ENCODE measurements around the gene UFM1.
"Not testable (repeated sequence)": the region's sequence is repeated elsewhere in the genome, so short reads cannot be mapped to it uniquely, and the experiment has no call there.

Gene UFM1

DNA sequence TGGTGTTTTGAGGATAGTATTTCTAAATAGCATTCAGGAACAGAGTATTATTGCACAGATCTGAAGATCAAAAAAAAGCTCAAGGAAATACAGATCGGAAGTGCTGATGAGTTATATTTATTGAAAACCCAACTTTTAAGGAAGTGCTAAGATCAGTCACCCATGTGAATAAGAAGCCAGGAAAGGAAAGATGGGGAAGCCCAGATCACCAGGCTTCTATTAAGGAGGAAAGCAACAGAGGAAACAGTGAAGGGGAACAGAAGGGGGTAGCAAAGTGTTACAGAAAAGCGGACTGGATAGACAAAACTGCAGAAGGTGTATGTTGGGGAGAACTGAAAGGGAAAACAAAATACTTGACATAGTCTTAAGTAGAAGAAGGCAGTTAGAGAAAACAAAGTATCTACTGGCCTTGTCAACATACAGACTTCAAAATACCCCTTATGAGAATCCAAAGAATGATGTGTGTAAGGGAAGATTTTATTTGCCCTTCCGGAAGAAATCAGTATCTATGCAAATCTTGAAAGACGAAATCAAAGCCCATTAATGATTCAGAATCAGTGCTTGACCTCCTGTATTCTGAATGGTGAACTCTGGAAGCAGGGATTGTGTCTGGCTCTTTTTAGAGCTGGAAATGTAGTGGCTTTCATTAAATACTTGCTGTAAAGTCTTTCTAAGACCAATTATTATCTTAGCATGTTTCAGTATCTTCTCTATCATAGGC is 12.1 kb downstream of the UFM1 start:
- no peak overlapping the region for H2AFZ ChIP-seq (ENCODE audit: low read length)
- H3K4me3 ChIP-seq (ENCODE audit: low read length, poor library complexity, severe bottlenecking): no peak overlapping the region
- H3K9me2 ChIP-seq (replicated peaks; ENCODE audit: low read depth, low read length): no peaks in the 10 kb centered on the region
- H3K9me3 ChIP-seq (ENCODE audit: insufficient read depth, low read depth, low read length): no peaks in the 10 kb centered on the region
- H3F3A ChIP-seq (ENCODE audit: low read depth): no peaks in the 10 kb centered on the region
- H3K36me3 ChIP-seq (ENCODE audit: insufficient read depth, low read length): peaks cover 18% of the 10 kb centered on the region
- no peaks in the 10 kb centered on the region for H3K27me3 ChIP-seq (ENCODE audit: insufficient read depth, low read length, poor library complexity, severe bottlenecking)
- H4K20me1 ChIP-seq (ENCODE audit: insufficient read depth, low read length, poor library complexity, severe bottlenecking): peaks cover 4% of the 10 kb centered on the region
- no peak overlapping the region for H3K4me2 ChIP-seq (ENCODE audit: low read depth, low read length, poor library complexity, severe bottlenecking)
- H3K4me1 ChIP-seq (ENCODE audit: insufficient read depth, low read length, poor library complexity, severe bottlenecking): no peaks in the 10 kb centered on the region
- no peaks in the 10 kb centered on the region for H3K79me2 ChIP-seq (ENCODE audit: insufficient read depth, low read length)
- TF ChIP-seq, protein P1, sequence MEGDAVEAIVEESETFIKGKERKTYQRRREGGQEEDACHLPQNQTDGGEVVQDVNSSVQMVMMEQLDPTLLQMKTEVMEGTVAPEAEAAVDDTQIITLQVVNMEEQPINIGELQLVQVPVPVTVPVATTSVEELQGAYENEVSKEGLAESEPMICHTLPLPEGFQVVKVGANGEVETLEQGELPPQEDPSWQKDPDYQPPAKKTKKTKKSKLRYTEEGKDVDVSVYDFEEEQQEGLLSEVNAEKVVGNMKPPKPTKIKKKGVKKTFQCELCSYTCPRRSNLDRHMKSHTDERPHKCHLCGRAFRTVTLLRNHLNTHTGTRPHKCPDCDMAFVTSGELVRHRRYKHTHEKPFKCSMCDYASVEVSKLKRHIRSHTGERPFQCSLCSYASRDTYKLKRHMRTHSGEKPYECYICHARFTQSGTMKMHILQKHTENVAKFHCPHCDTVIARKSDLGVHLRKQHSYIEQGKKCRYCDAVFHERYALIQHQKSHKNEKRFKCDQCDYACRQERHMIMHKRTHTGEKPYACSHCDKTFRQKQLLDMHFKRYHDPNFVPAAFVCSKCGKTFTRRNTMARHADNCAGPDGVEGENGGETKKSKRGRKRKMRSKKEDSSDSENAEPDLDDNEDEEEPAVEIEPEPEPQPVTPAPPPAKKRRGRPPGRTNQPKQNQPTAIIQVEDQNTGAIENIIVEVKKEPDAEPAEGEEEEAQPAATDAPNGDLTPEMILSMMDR (conservative IDR thresholded peaks at IDR 0.05; ENCODE audit: low read length): no peak
- TF ChIP-seq EZH2phosphoT487 (IDR thresholded peaks at IDR 0.05; ENCODE audit: borderline replicate concordance): no peak
- no peak overlapping the region for H3K9ac ChIP-seq (ENCODE audit: low read depth, low read length, poor library complexity, severe bottlenecking)

DNA sequence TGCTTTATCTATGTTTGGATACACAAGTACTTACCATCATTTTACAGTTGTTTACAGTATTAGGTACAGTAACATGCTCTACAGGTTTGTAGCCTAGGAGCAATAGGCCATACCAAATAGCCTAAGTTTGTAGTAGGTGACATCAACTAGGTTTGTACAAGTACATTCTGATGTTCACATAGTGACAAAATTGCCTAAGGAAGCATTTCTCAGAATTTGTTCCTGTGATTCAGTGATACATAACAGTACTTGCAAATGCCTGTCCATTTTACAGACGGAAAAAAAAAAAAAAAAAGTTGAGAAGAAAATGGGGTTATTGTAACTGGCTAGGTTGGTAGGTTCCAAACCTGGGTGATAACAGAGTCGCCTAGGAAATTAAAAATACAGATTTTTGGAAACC is 13.6 kb downstream of the UFM1 start:
- Histone ChIP-seq H3K9me2 (replicated peaks; ENCODE audit: low read depth, low read length) (no peaks in the 10 kb centered on the region), H3F3A (ENCODE audit: low read depth) (no peaks in the 10 kb centered on the region), H3K4me3 (ENCODE audit: low read length, poor library complexity, severe bottlenecking) (no peak overlapping the region), H3K9me3 (ENCODE audit: insufficient read depth, low read depth, low read length) (no peaks in the 10 kb centered on the region), H3K36me3 (ENCODE audit: insufficient read depth, low read length) (peaks cover 15% of the 10 kb centered on the region), H3K27me3 (ENCODE audit: insufficient read depth, low read length, poor library complexity, severe bottlenecking) (no peaks in the 10 kb centered on the region), H3K9ac (ENCODE audit: low read depth, low read length, poor library complexity, severe bottlenecking) (no peak overlapping the region), H2AFZ (ENCODE audit: low read length) (no peak overlapping the region), H3K4me1 (ENCODE audit: insufficient read depth, low read length, poor library complexity, severe bottlenecking) (no peaks in the 10 kb centered on the region), H3K4me2 (ENCODE audit: low read depth, low read length, poor library complexity, severe bottlenecking) (no peak overlapping the region), H3K79me2 (ENCODE audit: insufficient read depth, low read length) (no peaks in the 10 kb centered on the region), H4K20me1 (ENCODE audit: insufficient read depth, low read length, poor library complexity, severe bottlenecking) (peaks cover 4% of the 10 kb centered on the region)
- no peak for TF ChIP-seq EZH2phosphoT487 (IDR thresholded peaks at IDR 0.05; ENCODE audit: borderline replicate concordance)
- TF ChIP-seq, protein P1 (conservative IDR thresholded peaks at IDR 0.05; ENCODE audit: low read length): no peak

DNA sequence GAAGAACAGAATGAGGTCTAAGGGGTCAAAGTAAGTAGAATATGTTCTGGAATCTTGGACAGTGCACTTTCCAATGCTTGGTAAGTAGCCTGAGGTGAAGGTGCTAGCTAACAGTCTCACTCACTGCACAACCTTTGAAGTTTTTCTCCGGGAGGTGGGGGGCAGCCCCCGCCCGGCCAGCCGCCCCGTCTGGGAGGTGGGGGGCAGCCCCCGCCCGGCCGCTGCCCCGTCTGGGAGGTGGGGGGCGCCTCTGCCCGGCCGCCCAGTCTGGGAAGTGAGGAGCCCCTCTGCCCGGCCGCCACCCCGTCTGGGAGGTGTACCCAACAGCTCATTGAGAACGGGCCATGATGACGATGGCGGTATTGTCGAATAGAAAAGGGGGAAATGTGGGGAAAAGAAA is 14.1 kb downstream of the UFM1 start:
- not testable (repeated sequence) for H3F3A ChIP-seq (ENCODE audit: low read depth); H4K20me1 ChIP-seq (ENCODE audit: insufficient read depth, low read length, poor library complexity, severe bottlenecking); H3K9me2 ChIP-seq (replicated peaks; ENCODE audit: low read depth, low read length); H3K9me3 ChIP-seq (ENCODE audit: insufficient read depth, low read depth, low read length); H3K4me2 ChIP-seq (ENCODE audit: low read depth, low read length, poor library complexity, severe bottlenecking); H3K79me2 ChIP-seq (ENCODE audit: insufficient read depth, low read length); H3K4me1 ChIP-seq (ENCODE audit: insufficient read depth, low read length, poor library complexity, severe bottlenecking); H3K9ac ChIP-seq (ENCODE audit: low read depth, low read length, poor library complexity, severe bottlenecking); H3K27me3 ChIP-seq (ENCODE audit: insufficient read depth, low read length, poor library complexity, severe bottlenecking); H3K4me3 ChIP-seq (ENCODE audit: low read length, poor library complexity, severe bottlenecking); H2AFZ ChIP-seq (ENCODE audit: low read length)
- peaks cover 15% of the 10 kb centered on the region for H3K36me3 ChIP-seq (ENCODE audit: insufficient read depth, low read length)

DNA sequence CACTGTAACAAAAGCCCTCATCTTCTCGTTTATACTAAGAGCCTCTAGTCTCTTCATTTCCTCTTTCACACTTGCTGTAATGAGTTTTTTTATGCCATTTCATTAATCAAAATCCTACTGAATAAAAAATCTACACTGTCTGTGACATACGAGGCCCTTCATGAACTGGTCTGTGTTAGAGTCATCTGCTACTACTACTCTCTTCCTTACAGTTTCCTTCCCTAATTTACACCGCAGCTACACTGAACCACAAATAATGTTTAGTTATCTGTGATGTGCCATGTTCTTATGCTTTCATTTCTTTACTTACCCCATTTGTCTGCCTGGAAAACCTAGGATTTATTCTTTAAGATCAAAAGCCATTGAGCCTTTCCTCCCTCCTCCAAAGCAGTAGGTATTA is 16.0 kb downstream of the UFM1 start:
- Histone ChIP-seq H3K9me2 (replicated peaks; ENCODE audit: low read depth, low read length) (no peaks in the 10 kb centered on the region), H3K79me2 (ENCODE audit: insufficient read depth, low read length) (no peaks in the 10 kb centered on the region), H3K36me3 (ENCODE audit: insufficient read depth, low read length) (peaks cover 14% of the 10 kb centered on the region), H3K9ac (ENCODE audit: low read depth, low read length, poor library complexity, severe bottlenecking) (no peak overlapping the region), H3K4me2 (ENCODE audit: low read depth, low read length, poor library complexity, severe bottlenecking) (no peak overlapping the region), H2AFZ (ENCODE audit: low read length) (no peak overlapping the region), H3K9me3 (ENCODE audit: insufficient read depth, low read depth, low read length) (no peaks in the 10 kb centered on the region), H3K27me3 (ENCODE audit: insufficient read depth, low read length, poor library complexity, severe bottlenecking) (no peaks in the 10 kb centered on the region), H3K4me3 (ENCODE audit: low read length, poor library complexity, severe bottlenecking) (no peak overlapping the region), H4K20me1 (ENCODE audit: insufficient read depth, low read length, poor library complexity, severe bottlenecking) (no peaks in the 10 kb centered on the region), H3K4me1 (ENCODE audit: insufficient read depth, low read length, poor library complexity, severe bottlenecking) (no peaks in the 10 kb centered on the region), H3F3A (ENCODE audit: low read depth) (no peaks in the 10 kb centered on the region)
- TF ChIP-seq, protein P1 (conservative IDR thresholded peaks at IDR 0.05; ENCODE audit: low read length): no peak
- TF ChIP-seq EZH2phosphoT487 (IDR thresholded peaks at IDR 0.05; ENCODE audit: borderline replicate concordance): no peak

Measured in Loucy (cell line).